Measurements from ENCODE around the gene LRRC8B. TPM values are rescaled to one million over a fixed set of nuclear protein-coding genes. Genes with fewer than 3 reads are reported as not detected.

LRRC8B gene
- total RNA-seq, 1 experiment from 2014 or later = 15.0 TPM

- H3K36me3 ChIP-seq (ENCODE audit: low read depth) = no peaks in the 10 kb centered on the region
- H3K27me3 ChIP-seq (ENCODE audit: insufficient read depth, low read depth) = no peaks in the 10 kb centered on the region
- no peaks in the 10 kb centered on the region for H3K9me3 ChIP-seq (ENCODE audit: insufficient read depth, low read depth)
- H2AFZ ChIP-seq = no peak overlapping the region
- CTCF ChIA-PET = no interaction called here
- POLR2A ChIA-PET (ENCODE audit: unreplicated experiment) = no interaction called here
- H3K4me1 ChIP-seq (replicated peaks; ENCODE audit: insufficient read depth) = peaks cover 17% of the 10 kb centered on the region
- no TSS peak for BruUV-seq (replicated peaks)
- no peaks in the 10 kb centered on the region for H3K9me2 ChIP-seq (ENCODE audit: insufficient read depth)
- H3K4me3 ChIP-seq = no peak overlapping the region
- intact Hi-C loops (cut with micrococcal nuclease; ENCODE audit: unreplicated experiment) = no loop called here
- H4K20me1 ChIP-seq (ENCODE audit: insufficient read depth) = peaks cover 10% of the 10 kb centered on the region; the same call in 1 of the 2 replicates
- H3K79me2 ChIP-seq (ENCODE audit: low read depth) = no peaks in the 10 kb centered on the region
- no peak overlapping the region for H3K27ac ChIP-seq
- peaks cover 12% of the 10 kb centered on the region; the same call in 1 of the 2 replicates for H3F3A ChIP-seq (ENCODE audit: insufficient read depth, low read depth)
- no peak for TF ChIP-seq CTCF (conservative IDR thresholded peaks at IDR 0.05)
- TF ChIP-seq EZH2 (IDR thresholded peaks at IDR 0.05; ENCODE audit: low read depth) = no peak
- no peak overlapping the region for H3K4me2 ChIP-seq
- DNase-seq = no peak
These were observed 85.9 kb downstream of the LRRC8B start for GRCh38 chr1:89610457-89611011.

- BruUV-seq (replicated peaks) = no TSS peak
- Histone ChIP-seq H3K9me2 (ENCODE audit: insufficient read depth) (no peaks in the 10 kb centered on the region), H3K27ac (no peak overlapping the region), H3K4me3 (no peak overlapping the region), H3K9me3 (ENCODE audit: insufficient read depth, low read depth) (no peaks in the 10 kb centered on the region), H3K79me2 (ENCODE audit: low read depth) (no peaks in the 10 kb centered on the region), H3F3A (ENCODE audit: insufficient read depth, low read depth) (peaks cover 2% of the 10 kb centered on the region; the same call in 1 of the 2 replicates), H4K20me1 (ENCODE audit: insufficient read depth) (peaks cover 3% of the 10 kb centered on the region; the same call in 1 of the 2 replicates), H2AFZ (no peak overlapping the region), H3K36me3 (ENCODE audit: low read depth) (no peaks in the 10 kb centered on the region), H3K4me1 (replicated peaks; ENCODE audit: insufficient read depth) (peaks cover 6% of the 10 kb centered on the region), H3K27me3 (ENCODE audit: insufficient read depth, low read depth) (no peaks in the 10 kb centered on the region), H3K4me2 (no peak overlapping the region)
- DNase-seq = no peak
- intact Hi-C loops (cut with micrococcal nuclease; ENCODE audit: unreplicated experiment) = no loop called here
- TF ChIP-seq CTCF (conservative IDR thresholded peaks at IDR 0.05) = no peak
- TF ChIP-seq EZH2 (IDR thresholded peaks at IDR 0.05; ENCODE audit: low read depth) = no peak
- CTCF ChIA-PET = interaction anchor here (0.7 kb wide), 1 partner anchor 161 kb away, joined by 3 read pairs; no protein-coding TSS in a partner anchor
- POLR2A ChIA-PET (ENCODE audit: unreplicated experiment) = no interaction called here
These were observed 87.1 kb downstream of the LRRC8B start for GRCh38 chr1:89611721-89612120.

GRCh38 chr1:89613928-89614327 lies 89.3 kb downstream of the LRRC8B start:
- CTCF ChIA-PET = no interaction called here

More at GRCh38 chr1:89613928-89614327, 89.3 kb downstream of the LRRC8B start:
- BruUV-seq (replicated peaks) = no TSS peak
- Histone ChIP-seq H3K4me1 (replicated peaks; ENCODE audit: insufficient read depth) (no peaks in the 10 kb centered on the region), H4K20me1 (ENCODE audit: insufficient read depth) (no peaks in the 10 kb centered on the region), H3K36me3 (ENCODE audit: low read depth) (no peaks in the 10 kb centered on the region), H3K9me3 (ENCODE audit: insufficient read depth, low read depth) (peaks cover 9% of the 10 kb centered on the region; the same call in 1 of the 2 replicates), H3K27ac (no peak overlapping the region), H3K4me3 (no peak overlapping the region), H3K79me2 (ENCODE audit: low read depth) (no peaks in the 10 kb centered on the region), H3K9me2 (ENCODE audit: insufficient read depth) (no peaks in the 10 kb centered on the region), H2AFZ (no peak overlapping the region), H3F3A (ENCODE audit: insufficient read depth, low read depth) (no peaks in the 10 kb centered on the region), H3K4me2 (no peak overlapping the region), H3K27me3 (ENCODE audit: insufficient read depth, low read depth) (no peaks in the 10 kb centered on the region)
- intact Hi-C loops (cut with micrococcal nuclease; ENCODE audit: unreplicated experiment) = no loop called here
- POLR2A ChIA-PET (ENCODE audit: unreplicated experiment) = no interaction called here
- no peak for DNase-seq
- TF ChIP-seq EZH2 (IDR thresholded peaks at IDR 0.05; ENCODE audit: low read depth) (no peak), CTCF (conservative IDR thresholded peaks at IDR 0.05) (no peak)
